T-helper 9 cell (primary cell): ENCODE measurements around the gene MFSD6.
A peak's percentile ranks its signal among the peaks of the same experiment; 100 is the strongest.
"Not testable (repeated sequence)": the region's sequence is repeated elsewhere in the genome, so short reads cannot be mapped to it uniquely, and the experiment has no call there.

ENCODE experiments used
- DNase-seq: peaks from one replicate; pipeline ENCODE4 v3.0.0-alpha.2; 2020
- total RNA-seq, 2 donors: gene quantifications; one replicate each; lab custom pipeline; 2026; lab: John Stamatoyannopoulos, UW

MFSD6 gene
- 43.2 to 57.4 reads per million in 2 donors for total RNA-seq

DNA sequence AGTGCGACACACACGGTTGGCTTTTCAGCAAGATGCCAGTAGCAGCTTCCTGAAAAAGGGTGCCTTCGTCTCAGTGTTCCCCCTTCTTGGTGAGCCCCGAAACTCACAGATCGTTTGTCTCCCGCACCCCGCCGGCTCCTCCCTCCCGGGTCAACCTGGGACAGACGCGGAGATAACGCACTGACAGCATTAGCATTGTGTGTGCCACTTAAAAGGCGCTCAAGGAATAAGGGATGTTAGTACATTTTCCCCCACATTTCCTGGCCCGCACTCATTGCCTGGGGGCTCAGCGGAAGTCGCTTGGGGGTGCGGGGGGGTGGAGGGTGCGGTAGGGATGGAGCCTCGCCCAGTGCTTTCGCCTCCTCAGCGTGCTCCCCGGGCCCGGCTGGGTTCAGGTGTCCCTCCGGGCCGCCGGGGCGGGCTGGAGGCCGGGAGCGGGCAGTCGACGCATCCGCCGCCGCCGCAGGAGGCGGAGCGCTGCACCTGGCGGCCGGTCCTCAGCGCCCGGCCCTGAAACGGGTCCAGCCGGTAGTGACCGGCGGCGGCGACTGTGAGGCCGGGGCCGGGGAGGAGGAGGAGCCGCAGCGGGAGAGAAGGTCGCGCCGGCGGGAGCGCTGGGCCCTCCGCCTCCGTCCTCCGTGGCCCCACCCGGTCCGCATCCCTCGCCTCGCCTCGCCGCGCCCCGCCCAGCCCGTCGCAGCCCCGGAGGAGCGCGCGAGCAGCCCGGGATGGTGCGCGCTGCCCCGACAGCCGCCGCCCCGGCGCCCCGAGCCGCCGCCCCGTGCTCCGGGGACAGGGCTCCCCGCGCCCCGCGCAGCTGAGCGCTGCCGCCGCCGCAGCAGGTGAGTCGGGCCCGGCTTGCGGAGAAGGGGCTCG lies at the start of gene MFSD6:
Gene MFSD6 (plus strand): TSS at position 694 of the 876 bp plus-strand sequence. CDS start 27,675 bp downstream, outside the sequence.
- DNase-seq = peak; percentile 47

- DNase-seq = not testable (repeated sequence)
These were observed 49.3 kb upstream of the MFSD6 start for GRCh38 chr2:190358655-190359448.

DNA sequence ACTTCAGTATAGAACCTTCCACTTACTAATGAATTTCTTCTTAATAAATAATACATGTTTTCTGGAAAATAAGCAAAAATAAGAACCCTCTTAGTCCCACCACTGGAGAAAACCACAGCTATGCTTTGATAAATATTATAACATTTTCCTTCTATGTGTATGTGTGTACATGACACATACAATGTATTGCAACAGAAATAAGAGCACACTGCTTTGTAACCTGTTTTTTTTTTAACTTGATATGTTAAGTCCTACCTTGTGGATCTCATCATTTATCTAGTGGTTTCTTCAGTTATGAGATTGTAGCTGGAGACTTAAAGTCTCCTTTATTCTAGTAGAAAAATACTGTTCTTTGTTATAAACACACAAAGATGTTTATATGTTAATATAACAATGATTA lies 47.6 kb upstream of the MFSD6 start:
- no peak for DNase-seq

- no peak for DNase-seq
These were observed 47.2 kb upstream of the MFSD6 start for GRCh38 chr2:190360965-190361364.

DNA sequence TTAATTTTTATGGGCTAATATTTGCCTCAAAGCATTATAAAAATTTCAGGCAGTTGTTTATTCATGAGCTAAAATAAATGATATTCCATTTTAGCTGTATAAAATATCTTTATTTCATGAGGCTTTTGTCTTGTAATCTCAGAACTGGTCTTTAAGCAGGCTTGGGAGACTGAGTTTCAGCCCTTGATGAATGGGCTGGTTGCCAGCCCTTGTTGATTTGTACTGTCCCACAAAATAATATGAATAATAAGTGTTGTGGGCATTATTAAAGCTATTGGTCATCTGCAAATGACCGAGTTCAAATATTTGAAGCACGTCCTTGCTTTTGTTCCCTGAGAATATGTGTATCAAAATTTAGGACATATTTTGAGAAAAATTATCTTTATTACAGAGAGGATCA lies 46.6 kb upstream of the MFSD6 start:
- no peak for DNase-seq

DNA sequence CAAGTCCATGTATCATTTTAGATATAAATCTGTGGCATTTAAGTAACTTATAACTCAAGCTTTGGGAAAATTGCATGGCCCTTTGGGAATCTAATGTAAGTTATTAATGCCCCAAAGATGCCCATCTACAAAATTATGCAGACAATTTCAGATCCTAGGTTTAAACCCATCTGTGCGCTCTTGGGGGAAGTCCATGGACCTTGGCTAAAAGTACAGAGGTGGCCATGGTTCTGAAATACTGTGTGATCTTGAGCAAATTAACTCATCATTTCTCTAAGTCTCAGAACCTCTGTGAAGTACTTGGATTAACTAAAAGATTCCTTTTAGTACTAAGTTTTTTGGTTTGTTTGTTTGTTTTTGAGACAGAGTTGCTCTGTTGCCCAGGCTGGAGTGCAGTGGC lies 45.3 kb upstream of the MFSD6 start:
- DNase-seq = no peak

DNA sequence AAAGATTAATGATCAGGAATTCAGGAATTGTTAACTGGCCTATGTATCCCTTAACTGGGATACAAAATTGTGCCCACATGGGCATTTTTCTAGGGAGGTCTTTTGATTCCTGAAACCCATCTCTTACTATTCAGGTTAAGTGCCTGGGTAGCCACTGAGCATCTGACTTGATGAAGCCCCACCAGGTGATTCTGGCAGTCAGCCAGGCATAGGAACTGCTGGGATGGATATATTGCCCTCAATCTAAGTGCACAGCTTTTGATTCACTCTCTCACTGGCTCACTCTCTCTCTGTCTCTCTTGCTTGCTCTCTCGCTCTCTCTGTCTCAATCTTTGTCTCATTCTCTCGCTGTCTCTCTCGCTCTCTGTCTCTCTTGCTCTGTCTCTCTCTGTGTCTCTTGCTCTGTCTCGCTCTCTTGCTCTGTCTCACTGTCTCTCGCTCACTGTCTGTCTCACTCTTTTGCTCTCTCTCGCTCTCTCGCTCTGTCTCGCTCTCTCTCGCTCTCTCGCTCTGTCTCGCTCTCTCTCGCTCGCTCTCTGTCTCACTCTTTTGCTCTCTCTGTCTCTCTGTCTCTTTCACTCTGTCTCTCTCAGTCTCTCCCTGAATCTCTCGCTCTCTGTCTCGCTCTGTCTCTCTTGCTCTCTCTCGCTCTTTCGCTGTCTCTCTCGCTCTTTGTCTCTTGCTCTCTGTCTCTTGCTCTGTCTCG lies 42.5 kb upstream of the MFSD6 start:
- DNase-seq = no peak

DNA sequence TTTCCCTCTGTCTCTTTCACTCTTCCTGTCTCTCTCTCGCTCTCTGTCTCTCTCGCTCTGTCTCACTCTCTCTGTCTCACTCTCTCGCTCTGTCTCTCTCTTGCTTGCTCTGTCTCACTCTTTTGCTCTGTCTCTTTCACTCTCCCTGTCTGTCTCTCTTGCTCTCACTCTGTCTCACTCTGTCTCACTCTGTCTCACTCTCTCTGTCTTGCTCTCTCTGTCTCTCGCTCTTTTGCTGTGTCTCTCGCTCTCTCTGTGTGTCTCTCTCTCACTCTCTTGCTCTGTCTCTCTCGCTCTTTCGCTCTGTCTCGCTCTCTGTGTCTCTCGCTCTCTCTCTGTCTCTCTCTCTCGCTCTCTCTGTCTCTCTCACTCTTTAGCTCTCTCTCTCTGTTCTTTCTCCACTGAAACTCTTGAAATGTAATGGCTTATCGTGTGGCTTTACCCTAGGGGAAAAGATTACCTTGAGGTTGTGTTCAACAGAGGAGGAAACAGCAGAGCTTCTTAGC lies 41.9 kb upstream of the MFSD6 start:
- no peak for DNase-seq

GRCh38 chr2:190367091-190367490 lies 41.1 kb upstream of the MFSD6 start:
- DNase-seq = no peak

GRCh38 chr2:190369635-190370034 lies 38.5 kb upstream of the MFSD6 start:
- no peak for DNase-seq

- DNase-seq = no peak
These were observed 32.1 kb upstream of the MFSD6 start for GRCh38 chr2:190376083-190376482.

- DNase-seq = no peak
These were observed 31.4 kb upstream of the MFSD6 start for GRCh38 chr2:190376591-190377245.

- no peak for DNase-seq
These were observed 29.3 kb upstream of the MFSD6 start for GRCh38 chr2:190378880-190379237.

- no peak for DNase-seq
These were observed 28.7 kb upstream of the MFSD6 start for GRCh38 chr2:190379249-190379964.

DNA sequence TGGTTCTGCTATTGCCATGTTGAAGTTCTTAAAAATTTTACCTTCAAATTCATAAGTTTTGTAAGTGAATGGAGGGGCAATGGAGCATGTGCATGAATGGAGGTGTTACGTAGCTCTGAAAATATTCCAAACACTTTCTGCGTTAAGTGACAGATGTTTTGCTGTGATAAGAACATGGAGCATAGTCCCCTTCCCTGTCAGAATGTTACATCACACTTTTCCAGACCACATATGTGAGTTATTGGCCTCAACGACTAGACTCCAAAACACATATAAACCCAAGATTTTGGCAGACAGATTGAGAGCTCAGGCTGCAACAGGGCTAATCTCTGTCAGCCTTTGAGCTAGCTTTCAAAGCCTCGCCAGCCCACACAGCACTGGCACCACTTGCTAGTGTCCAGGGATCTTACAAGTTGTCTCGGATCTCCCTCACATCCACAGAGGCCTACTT lies 27.2 kb upstream of the MFSD6 start:
- no peak for DNase-seq

DNA sequence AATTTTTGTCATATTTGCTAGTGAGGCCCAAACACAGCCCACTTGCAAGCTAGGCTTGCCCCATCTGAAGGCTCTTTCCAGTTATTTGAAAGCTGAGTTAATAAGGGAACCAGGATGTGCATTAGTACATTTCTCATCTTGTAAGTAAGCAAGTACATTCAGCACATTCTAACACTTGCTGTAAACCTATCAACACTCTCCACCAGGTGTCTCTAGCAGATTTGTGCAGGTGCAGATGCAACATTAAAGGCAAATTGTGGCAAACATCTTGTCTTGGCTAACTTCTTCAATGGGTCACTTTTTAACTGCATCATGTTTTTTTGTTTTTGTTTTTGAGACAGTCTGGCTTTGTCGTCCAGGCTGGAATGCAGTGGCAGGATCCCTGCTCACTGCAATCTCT lies 25.3 kb upstream of the MFSD6 start:
- DNase-seq = no peak

DNA sequence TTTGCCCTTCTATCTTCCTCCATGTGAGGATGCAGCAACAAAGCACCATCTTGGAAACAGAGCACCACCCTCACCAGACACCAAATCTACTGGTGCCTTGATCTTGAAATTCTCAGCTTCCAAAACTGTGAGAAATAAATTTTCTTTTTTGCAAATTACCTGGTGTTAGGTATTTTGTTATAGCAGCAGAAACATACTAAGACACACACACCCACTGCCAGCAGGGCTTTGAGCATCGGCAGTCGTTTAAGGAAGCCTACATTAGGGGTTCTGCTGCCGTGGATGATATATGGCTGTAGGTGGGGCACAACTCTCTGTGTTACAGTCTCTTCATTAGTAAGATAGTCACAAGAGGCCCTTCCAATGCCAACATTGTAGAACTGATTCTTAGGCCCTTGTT lies 20.7 kb upstream of the MFSD6 start:
- no peak for DNase-seq

DNA sequence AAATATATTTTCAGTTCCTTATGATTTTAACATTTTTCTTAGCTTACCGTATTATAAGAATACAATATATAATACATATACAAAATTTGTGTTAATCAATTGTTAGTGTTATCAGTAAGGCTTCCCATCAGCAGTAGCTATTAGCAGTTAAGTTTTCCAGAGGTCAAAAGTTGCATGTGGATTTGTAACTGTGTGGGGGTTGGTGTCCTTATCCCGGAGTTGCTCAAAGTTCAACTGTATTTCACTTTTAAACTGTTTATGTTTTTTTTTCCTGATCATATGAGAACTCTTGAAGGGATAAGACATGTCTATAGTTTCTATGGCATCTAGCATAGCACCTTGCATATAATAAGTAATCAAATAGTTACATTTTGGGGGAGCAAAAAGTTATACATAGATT lies 11.9 kb upstream of the MFSD6 start:
- no peak for DNase-seq

GRCh38 chr2:190402986-190403603 lies 5.1 kb upstream of the MFSD6 start:
- DNase-seq = no peak

- DNase-seq = no peak
These were observed 3.7 kb upstream of the MFSD6 start for GRCh38 chr2:190404487-190404886.

DNA sequence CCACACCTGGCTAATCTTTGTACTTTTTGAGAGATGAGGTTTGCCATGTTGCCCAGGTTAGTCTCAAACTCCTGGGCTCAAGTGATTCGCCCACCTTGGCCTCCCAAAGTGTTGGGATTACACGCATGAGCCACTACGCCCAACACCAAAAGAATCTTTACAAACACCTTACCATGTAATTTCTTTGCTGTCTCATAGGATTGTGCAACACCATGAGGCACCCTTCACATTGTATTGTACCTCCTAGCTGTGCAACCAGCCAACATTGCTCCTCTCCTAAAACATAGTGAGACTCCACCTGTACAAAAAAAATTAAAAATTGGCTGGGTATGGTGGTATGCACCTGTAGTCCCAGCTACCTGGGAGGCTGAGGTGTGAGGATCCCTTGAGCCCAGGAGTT lies 3.1 kb upstream of the MFSD6 start:
- no peak for DNase-seq
